OCI-LY1 (cell line): ENCODE data around the gene PRSS21.

Experiments
- EZH2 ChIP-seq: fragments of 200-600 bp; sonication (generic), shearing (Covaris generic); IDR thresholded peaks from 2 replicates; pipeline ENCODE4 v1.8.0; 2017; ENCODE audit warnings: borderline replicate concordance, mixed run types, mild to moderate bottlenecking, antibody characterized with exemption, low read length, moderate library complexity, mixed read lengths
- TF ChIP-seq, protein P1 (sequence below): fragments of 200-600 bp; sonication (generic), shearing (Covaris generic); IDR thresholded peaks from 2 replicates; pipeline ENCODE4 v1.5.1; 2017; ENCODE audit warnings: mild to moderate bottlenecking, antibody characterized with exemption, low read length, moderate library complexity, mixed read lengths

DNA sequence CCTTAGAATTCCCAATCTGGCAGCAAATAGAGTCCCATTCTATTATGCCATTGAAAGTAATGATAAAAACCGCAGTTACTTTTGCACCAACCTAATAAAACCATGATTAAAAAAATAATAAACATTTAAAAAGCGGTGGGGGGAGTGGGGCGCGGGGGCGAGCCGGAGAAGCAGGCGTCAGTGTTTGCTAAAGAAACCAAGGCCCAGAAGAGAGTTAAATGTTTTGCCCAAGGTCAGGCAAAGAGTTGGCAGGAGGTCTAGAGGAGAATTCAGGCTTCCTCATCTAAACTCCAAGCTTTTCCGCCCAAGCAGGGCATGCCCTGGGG is 50.6 kb downstream of the PRSS21 start:
- TF ChIP-seq, protein P1, sequence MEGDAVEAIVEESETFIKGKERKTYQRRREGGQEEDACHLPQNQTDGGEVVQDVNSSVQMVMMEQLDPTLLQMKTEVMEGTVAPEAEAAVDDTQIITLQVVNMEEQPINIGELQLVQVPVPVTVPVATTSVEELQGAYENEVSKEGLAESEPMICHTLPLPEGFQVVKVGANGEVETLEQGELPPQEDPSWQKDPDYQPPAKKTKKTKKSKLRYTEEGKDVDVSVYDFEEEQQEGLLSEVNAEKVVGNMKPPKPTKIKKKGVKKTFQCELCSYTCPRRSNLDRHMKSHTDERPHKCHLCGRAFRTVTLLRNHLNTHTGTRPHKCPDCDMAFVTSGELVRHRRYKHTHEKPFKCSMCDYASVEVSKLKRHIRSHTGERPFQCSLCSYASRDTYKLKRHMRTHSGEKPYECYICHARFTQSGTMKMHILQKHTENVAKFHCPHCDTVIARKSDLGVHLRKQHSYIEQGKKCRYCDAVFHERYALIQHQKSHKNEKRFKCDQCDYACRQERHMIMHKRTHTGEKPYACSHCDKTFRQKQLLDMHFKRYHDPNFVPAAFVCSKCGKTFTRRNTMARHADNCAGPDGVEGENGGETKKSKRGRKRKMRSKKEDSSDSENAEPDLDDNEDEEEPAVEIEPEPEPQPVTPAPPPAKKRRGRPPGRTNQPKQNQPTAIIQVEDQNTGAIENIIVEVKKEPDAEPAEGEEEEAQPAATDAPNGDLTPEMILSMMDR = no peak
- no peak for TF ChIP-seq EZH2
